Measurements from ENCODE around the gene SPTB. TPM values are rescaled to one million over a fixed set of nuclear protein-coding genes. Genes with fewer than 3 reads are reported as not detected.

SPTB gene
- total RNA-seq, 2 donors from 2014 or later, result 0.15 to 0.29 TPM

DNA sequence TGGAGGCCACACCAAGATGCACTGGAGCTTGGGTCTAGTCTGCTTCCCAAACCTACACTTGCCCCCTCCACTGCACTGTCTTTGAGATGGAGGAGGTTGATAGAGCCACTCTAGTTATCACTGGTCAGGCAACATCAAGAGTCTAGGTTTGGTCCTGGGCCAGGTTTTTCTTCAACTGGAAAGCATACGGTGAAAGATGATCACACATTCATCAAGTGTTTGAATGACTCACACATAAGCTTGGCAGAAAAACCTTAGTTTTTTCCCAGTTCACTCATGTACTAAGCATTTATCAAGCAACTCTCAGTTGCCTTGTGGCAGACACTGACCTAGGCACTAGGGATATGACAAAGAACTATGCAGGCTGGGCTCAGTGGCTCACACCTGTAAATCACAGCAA, 91.0 kb downstream of the SPTB start:
- no peak overlapping the region for H3K27ac Mint-ChIP-seq
- H3K36me3 Mint-ChIP-seq (ENCODE audit: low read depth), result no peaks in the 10 kb centered on the region
- ATAC-seq (replicated peaks), result peak; percentile 56
- no peaks in the 10 kb centered on the region for H3K4me1 Mint-ChIP-seq
- H3K9me3 Mint-ChIP-seq, result no peaks in the 10 kb centered on the region
- no peak overlapping the region for H3K4me3 Mint-ChIP-seq
- H3K27me3 Mint-ChIP-seq, result no peaks in the 10 kb centered on the region

DNA sequence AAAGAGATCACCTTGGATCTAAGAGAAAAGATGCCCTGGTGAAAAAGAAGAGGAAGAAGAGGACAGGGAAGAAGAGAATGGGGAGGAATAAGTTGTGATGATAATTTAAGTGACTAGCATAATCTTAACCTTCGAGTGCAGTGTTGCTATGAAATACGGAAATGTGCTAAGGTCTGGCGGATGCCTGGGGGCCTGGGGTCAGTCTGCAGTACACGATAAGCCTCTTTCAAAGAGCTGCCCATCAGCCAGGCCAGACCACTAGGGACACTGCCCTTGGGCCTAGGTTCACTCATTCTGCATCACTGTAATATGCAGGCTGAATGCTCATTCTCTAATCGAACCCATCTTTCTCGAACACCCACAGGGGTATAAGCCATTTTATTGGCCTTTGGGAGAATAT, 92.1 kb downstream of the SPTB start:
- Mint-ChIP-seq H3K9me3 (no peaks in the 10 kb centered on the region), H3K27me3 (no peaks in the 10 kb centered on the region), H3K27ac (no peak overlapping the region), H3K4me1 (no peaks in the 10 kb centered on the region), H3K36me3 (ENCODE audit: low read depth) (no peaks in the 10 kb centered on the region), H3K4me3 (no peak overlapping the region)
- ATAC-seq (replicated peaks), result no peak

DNA sequence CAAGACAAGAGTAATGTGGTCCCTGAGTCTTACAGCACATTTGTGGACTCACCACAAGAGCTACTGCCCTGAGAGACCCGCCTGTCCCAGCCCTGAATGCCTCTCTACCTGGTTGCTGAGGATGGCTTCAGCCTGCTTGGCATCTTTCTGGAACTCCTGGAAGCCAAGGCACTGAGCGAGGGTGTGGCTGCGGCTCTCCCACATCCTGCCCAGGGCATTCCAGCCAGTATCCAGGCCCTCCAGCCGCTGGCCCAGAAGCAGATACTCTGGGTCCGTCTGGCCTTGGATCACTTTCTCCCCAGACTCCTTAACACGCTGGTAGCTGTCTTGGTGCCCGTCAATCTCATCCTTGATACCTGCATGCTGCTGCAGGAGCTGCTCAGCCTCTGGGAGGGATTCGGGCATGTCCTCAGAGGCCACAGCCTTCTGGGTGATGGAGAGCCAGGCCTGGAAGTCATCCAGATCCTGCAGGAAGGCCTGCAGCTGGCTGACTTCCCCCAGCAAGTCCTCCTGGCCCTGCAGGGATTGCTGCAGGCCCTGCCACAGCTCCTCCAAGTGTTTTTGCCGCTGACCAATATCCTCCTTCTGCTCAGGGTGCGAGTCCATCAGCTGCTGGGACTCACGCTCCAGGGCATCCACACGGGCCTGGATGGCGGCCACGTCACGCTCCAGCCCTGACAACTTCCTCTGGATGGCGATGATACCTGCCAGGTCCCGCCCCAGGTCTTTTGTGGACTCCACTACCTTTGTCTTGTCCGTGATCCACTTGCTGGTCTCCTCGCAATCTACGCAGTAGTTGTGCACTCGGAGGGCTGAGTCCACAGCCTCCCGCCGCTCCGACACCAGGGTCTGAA, 93.2 kb downstream of the SPTB start:
- no peaks in the 10 kb centered on the region for H3K36me3 Mint-ChIP-seq (ENCODE audit: low read depth)
- no peak overlapping the region for H3K27ac Mint-ChIP-seq
- no peaks in the 10 kb centered on the region for H3K27me3 Mint-ChIP-seq
- ATAC-seq (replicated peaks), result no peak
- no peak overlapping the region for H3K4me3 Mint-ChIP-seq
- H3K9me3 Mint-ChIP-seq, result no peaks in the 10 kb centered on the region
- no peaks in the 10 kb centered on the region for H3K4me1 Mint-ChIP-seq

DNA sequence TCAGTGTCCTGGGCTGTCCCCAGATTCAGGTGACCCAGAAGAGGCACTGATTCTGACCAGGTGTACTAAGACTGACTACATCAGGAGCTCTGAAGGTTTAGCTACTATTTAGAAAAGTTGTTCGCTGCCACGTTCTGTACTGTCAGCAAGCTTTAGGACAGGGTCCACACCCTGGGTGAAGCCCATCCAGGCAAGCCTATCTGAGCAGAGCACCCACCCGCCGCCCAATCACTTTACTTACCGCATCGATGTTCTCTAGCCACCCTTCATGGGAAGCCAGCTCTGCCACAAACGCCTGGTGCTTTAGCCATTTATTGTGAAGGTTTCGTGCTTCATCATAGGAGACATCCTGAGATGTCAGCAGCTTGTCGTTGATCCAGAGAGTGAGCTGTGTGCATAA, 95.7 kb downstream of the SPTB start:
- H3K27me3 Mint-ChIP-seq, result no peaks in the 10 kb centered on the region
- ATAC-seq (replicated peaks), result no peak
- no peaks in the 10 kb centered on the region for H3K4me1 Mint-ChIP-seq
- H3K4me3 Mint-ChIP-seq, result no peak overlapping the region
- H3K36me3 Mint-ChIP-seq (ENCODE audit: low read depth), result no peaks in the 10 kb centered on the region
- no peak overlapping the region for H3K27ac Mint-ChIP-seq
- H3K9me3 Mint-ChIP-seq, result no peaks in the 10 kb centered on the region

DNA sequence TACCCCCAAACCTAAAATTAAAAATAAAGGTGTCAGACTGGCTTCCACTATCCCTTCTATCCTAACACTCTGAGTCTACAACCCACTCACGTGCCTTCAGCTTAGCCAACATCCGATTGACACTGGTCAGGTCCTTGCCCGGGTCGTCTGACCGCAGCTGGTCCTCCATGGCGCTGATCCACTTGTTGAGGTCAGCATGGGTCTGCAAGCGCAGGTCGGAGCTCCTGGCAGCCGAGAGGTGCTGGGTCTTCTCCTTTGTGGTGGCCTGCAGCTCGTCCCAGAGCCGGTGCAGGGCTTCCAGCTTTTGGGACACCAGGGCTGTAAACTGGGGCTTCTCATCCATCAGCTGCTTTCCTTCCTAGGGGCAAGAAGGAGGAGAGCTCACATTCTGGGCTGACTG, 97.5 kb downstream of the SPTB start:
- no peak overlapping the region for H3K4me3 Mint-ChIP-seq
- no peak for ATAC-seq (replicated peaks)
- H3K9me3 Mint-ChIP-seq, result no peaks in the 10 kb centered on the region
- no peak overlapping the region for H3K27ac Mint-ChIP-seq
- no peaks in the 10 kb centered on the region for H3K4me1 Mint-ChIP-seq
- H3K36me3 Mint-ChIP-seq (ENCODE audit: low read depth), result no peaks in the 10 kb centered on the region
- no peaks in the 10 kb centered on the region for H3K27me3 Mint-ChIP-seq

DNA sequence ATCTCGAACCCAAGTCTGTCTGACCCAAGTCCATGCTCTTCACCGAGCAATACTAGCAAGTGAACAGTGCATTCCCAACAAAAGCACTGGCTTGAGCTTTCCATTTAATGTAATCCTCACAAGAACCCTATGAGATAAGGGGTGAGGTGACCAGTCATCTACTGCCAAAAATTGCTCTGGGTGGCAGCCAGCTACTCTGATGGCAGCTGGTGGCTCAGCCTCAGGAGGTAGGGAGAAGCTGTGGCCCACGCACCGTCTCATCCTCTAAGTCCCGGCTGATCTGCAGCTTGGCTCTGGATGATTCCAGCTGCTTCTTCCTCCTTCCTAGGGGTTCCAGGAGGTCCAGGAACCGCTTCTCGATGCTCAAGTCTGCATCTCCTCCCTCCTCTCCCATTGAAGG, 100.2 kb downstream of the SPTB start:
- Mint-ChIP-seq H3K27me3 (no peaks in the 10 kb centered on the region), H3K4me1 (no peaks in the 10 kb centered on the region), H3K27ac (no peak overlapping the region), H3K36me3 (ENCODE audit: low read depth) (no peaks in the 10 kb centered on the region), H3K4me3 (no peak overlapping the region), H3K9me3 (no peaks in the 10 kb centered on the region)
- ATAC-seq (replicated peaks), result no peak

DNA sequence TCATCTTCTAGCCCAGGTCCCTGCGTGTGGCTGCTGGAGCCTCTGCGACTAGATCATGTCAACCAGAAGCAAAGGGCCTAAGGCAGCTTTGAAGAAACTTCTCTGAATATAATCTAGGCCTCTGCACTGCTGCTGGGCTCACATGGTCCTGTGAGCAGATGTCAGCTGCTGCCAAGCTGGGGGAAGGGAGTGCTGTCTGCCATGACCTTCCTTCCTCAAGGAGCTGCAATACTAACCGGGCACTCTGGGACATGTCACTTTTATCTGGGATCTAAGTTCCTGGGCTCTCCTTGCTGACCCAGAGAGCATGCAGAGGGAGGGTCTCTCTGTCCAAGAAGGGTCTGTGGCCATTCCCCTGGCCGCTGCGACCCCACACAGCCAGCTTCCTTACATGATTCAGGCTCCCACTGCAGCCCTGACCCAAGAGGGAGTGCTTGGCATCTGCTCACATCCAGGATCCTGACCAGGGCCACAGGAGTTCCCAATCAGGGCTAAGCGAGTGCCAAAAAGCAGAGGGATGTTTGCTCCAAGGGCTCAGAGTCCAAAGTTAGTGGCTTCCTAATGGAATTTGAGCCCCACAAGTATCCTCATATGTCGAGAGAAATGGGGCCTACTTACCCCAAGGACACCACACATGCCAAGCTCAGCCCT, 101.5 kb downstream of the SPTB start:
- H3K27ac Mint-ChIP-seq, result no peak overlapping the region
- ATAC-seq (replicated peaks), result no peak
- no peak overlapping the region for H3K4me3 Mint-ChIP-seq
- no peaks in the 10 kb centered on the region for H3K4me1 Mint-ChIP-seq
- H3K9me3 Mint-ChIP-seq, result no peaks in the 10 kb centered on the region
- H3K36me3 Mint-ChIP-seq (ENCODE audit: low read depth), result no peaks in the 10 kb centered on the region
- H3K27me3 Mint-ChIP-seq, result no peaks in the 10 kb centered on the region

DNA sequence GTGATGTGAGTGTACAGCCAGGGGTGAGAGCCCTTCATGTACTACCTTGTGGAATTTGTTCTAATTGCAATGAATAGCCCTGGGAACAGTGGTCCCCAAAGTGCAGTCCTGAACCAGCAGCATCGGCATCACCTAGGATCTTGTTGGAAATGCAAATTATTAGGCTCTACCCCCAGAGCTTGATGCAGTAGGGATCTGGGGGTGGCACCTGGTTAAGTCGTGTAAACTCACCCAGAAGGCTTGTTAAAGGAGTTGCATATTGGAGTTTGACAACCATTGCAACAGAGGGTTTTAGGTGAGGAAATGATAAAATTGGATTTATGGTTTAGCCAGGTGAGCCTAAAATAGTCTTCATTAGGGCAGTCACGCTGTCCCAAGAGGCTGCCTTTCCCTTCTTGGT, 102.2 kb downstream of the SPTB start:
- Mint-ChIP-seq H3K4me3 (no peak overlapping the region), H3K9me3 (no peaks in the 10 kb centered on the region), H3K27ac (no peak overlapping the region), H3K36me3 (ENCODE audit: low read depth) (no peaks in the 10 kb centered on the region), H3K4me1 (no peaks in the 10 kb centered on the region), H3K27me3 (no peaks in the 10 kb centered on the region)
- no peak for ATAC-seq (replicated peaks)

DNA sequence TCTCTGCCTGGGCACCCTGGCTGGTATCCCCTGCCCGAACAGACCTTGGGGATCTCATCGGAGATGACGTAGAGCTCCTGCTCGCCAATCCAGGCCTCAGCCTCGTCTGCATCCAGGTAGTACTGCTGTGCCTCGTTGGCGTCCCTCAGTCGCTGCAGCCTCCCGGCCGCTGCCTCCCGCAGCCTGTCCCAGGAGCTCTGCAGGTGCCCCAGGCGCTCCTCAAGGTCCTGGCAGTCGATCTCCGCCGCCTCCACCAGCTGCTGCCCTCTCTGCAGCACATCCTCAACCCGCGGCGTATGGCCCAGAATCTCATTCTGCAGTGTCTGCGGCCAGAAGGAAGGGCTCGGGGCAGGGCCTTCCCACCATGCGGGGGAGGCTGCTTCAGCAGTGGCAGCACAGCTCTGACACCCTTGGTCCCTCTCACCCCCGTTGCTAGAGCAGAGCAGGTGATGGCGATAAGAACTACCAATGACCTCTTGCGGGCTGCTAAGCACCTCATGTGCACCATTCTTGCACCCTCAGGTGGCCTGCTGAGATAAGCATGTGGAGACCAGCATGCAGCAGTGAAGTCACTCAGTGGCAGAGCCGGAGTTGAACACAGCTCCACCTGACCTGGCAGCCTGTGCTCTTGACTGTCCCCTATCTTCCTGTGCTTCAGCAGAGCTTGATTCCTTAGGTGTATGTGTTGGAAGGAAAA, 104.5 kb downstream of the SPTB start:
- H3K4me1 Mint-ChIP-seq, result peaks cover 6% of the 10 kb centered on the region
- no peak overlapping the region for H3K27ac Mint-ChIP-seq
- no peak for ATAC-seq (replicated peaks)
- no peak overlapping the region for H3K4me3 Mint-ChIP-seq
- H3K9me3 Mint-ChIP-seq, result no peaks in the 10 kb centered on the region
- no peaks in the 10 kb centered on the region for H3K36me3 Mint-ChIP-seq (ENCODE audit: low read depth)
- no peaks in the 10 kb centered on the region for H3K27me3 Mint-ChIP-seq

DNA sequence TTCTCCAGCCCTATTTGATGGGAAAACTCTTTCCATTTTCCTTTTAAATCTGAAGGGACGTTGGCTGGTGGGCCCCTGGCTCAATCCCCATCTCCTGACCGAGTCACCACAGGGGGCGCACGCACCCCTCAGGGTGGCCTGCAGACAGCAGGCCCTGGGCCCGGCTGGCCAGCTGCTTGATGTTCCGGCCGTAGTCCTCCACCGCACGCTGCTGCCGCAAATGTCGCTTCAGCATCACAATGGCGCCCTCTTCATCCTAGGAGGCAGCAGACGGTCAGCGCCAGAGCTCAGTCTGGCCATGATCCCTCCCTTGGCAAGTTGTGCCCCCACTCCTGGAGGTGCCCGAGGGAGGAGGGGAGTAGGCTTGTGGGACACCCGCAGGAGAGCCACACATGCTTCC, 105.4 kb downstream of the SPTB start:
- H3K27ac Mint-ChIP-seq, result no peak overlapping the region
- no peak overlapping the region for H3K4me3 Mint-ChIP-seq
- H3K9me3 Mint-ChIP-seq, result no peaks in the 10 kb centered on the region
- H3K36me3 Mint-ChIP-seq (ENCODE audit: low read depth), result no peaks in the 10 kb centered on the region
- ATAC-seq (replicated peaks), result no peak
- H3K4me1 Mint-ChIP-seq, result peaks cover 6% of the 10 kb centered on the region
- H3K27me3 Mint-ChIP-seq, result no peaks in the 10 kb centered on the region

DNA sequence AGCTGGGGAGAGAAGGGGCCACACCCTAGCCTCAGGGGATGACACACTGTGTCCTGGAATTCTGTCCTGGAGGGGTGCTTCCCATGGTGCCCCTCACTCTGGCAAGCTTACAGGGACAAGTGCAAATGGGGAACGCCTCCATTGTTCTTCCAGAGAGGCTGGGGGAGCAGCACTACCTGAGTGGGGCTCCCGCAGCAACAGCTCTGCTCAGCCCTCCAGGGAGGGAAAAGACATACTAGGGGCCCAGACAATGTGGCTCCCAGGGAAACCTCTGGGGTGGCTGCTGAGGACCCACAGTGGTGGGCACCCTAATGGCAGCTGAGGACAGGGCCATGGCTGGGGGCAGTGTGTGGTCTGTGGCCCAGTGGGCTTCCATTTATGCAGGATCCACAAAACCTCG, 106.1 kb downstream of the SPTB start:
- no peak overlapping the region for H3K27ac Mint-ChIP-seq
- H3K4me1 Mint-ChIP-seq, result peaks cover 6% of the 10 kb centered on the region
- no peaks in the 10 kb centered on the region for H3K9me3 Mint-ChIP-seq
- H3K27me3 Mint-ChIP-seq, result no peaks in the 10 kb centered on the region
- ATAC-seq (replicated peaks), result no peak
- no peaks in the 10 kb centered on the region for H3K36me3 Mint-ChIP-seq (ENCODE audit: low read depth)
- no peak overlapping the region for H3K4me3 Mint-ChIP-seq

DNA sequence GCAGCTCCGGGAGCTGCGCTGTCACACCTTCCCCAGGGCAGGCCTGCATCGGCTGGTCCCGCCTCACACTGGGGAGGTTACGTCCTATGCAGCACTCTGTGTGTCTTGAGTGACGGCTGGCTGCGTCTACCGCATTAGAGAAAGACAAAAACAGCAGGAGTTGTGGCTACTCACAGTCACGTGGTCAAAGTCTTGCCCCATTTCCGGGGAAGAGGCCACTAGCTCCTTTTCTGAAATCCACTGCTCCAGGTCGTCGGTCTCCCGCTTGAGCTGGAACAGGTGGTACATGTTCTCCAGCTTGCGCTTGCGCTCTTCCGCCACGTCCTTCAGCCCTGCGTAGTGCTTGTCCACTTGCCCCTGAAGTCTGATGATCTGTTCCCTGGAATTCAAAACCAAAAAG, 106.7 kb downstream of the SPTB start:
- peaks cover 6% of the 10 kb centered on the region for H3K4me1 Mint-ChIP-seq
- H3K27me3 Mint-ChIP-seq, result no peaks in the 10 kb centered on the region
- H3K4me3 Mint-ChIP-seq, result no peak overlapping the region
- H3K36me3 Mint-ChIP-seq (ENCODE audit: low read depth), result no peaks in the 10 kb centered on the region
- no peak overlapping the region for H3K27ac Mint-ChIP-seq
- no peaks in the 10 kb centered on the region for H3K9me3 Mint-ChIP-seq
- no peak for ATAC-seq (replicated peaks)

DNA sequence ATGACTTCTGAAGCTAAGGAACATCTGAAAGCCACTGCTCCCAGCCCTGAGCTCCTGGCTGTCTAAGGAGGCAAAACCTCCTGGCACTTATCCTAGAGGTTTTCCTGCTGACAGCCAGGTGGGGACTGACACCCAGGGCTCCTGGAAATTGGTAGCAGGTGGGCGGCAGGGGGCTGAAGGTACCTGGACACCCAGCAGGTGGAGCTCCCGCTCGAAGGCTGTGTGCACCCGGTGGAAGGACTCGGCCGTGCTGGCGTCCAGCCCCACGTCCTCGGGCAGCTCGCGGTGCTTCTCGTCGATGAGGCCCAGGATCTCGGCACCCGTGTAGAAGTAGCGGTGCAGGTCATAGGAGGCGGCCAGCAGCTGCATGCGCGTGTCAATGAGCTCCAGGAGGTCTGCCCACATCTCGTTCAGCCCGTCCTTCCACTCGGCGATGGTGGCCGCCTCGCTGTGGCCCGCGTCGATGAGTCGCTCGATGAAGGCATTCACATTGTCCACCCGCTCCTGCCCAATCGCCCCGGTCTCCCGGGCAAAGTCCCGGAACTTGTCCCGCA, 107.2 kb downstream of the SPTB start:
- ATAC-seq (replicated peaks), result no peak
- Mint-ChIP-seq H3K27me3 (no peaks in the 10 kb centered on the region), H3K9me3 (no peaks in the 10 kb centered on the region), H3K4me3 (no peak overlapping the region), H3K36me3 (ENCODE audit: low read depth) (no peaks in the 10 kb centered on the region), H3K4me1 (peaks cover 6% of the 10 kb centered on the region), H3K27ac (no peak overlapping the region)

DNA sequence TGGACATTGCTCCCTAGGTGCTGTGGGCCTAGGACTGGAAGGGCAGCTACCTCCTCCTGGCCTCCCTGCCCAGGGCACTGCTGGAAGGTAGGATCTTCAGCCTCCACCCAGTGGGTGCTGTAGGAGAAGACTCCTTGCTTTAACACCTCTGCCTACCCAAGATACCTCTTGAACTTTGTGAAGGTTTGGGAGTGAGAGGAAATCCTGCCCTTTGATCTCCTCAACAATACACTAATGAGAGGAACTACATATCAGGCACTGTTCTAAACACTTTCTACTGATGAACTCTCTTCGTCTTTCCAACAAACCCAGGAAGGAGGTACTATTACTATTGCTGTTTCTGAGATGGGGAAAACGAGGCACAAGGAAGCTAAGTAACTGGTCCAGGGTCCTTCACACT, 108.5 kb downstream of the SPTB start:
- Mint-ChIP-seq H3K27ac (peak overlapping the region; percentile 78), H3K36me3 (ENCODE audit: low read depth) (no peaks in the 10 kb centered on the region), H3K4me1 (peaks cover 7% of the 10 kb centered on the region), H3K9me3 (no peaks in the 10 kb centered on the region), H3K27me3 (no peaks in the 10 kb centered on the region), H3K4me3 (no peak overlapping the region)
- no peak for ATAC-seq (replicated peaks)

DNA sequence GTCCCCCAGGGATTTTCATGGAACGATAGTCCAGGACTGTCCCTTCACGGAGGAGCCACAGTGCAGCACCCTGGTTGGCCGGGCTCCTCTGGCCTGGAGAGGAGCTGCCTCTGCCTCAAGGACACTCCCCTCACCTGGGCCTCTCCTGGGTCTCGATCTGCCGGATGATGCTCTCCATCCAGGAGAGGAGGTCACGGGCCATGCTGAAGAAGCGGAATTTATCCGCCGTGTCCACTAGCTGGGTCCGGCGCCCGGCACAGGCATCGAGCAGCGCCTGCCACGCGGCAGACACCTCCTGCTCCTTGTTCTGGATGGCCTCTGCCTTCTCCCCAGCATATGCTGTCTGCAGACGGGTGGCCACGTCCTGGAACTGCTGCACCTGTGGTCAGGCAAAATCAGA, 109.0 kb downstream of the SPTB start:
- Mint-ChIP-seq H3K4me1 (peaks cover 11% of the 10 kb centered on the region), H3K27ac (peak overlapping the region; percentile 78), H3K36me3 (ENCODE audit: low read depth) (no peaks in the 10 kb centered on the region), H3K4me3 (no peak overlapping the region), H3K9me3 (no peaks in the 10 kb centered on the region), H3K27me3 (no peaks in the 10 kb centered on the region)
- no peak for ATAC-seq (replicated peaks)

Data from activated T-helper 17 cell treated with anti-CD3 and anti-CD28 coated beads, Interleukin-2, amount 50 U/mL, for 72 hours (primary cell).